Measurements from ENCODE around the gene PALM. TPM values are rescaled to one million over a fixed set of nuclear protein-coding genes. Genes with fewer than 3 reads are reported as not detected.

PALM gene
- total RNA-seq, 2 donors from 2014 or later, result 32.9 to 40.8 TPM

- no peaks in the 10 kb centered on the region for H3K27me3 Mint-ChIP-seq (ENCODE audit: insufficient read depth)
- no peaks in the 10 kb centered on the region for H3K4me1 Mint-ChIP-seq
- H3K27ac Mint-ChIP-seq, result no peak overlapping the region
- no peaks in the 10 kb centered on the region for H3K4me1 ChIP-seq (ENCODE audit: control insufficient read depth, insufficient read depth, low read length)
- 92 to 96% methylated on average over 23 to 50 of the region's 50 CpGs for WGBS, 2 experiments (ENCODE audit: insufficient coverage in 1 of 2, insufficient read length in 1 of 2)
- no peak overlapping the region for H3K4me3 Mint-ChIP-seq
- H3K4me3 ChIP-seq (ENCODE audit: low read length), result no peak overlapping the region
- no peak for TF ChIP-seq CTCF (conservative IDR thresholded peaks at IDR 0.05)
- H3K36me3 Mint-ChIP-seq (ENCODE audit: low read depth), result no peaks in the 10 kb centered on the region
- peaks cover 27% of the 10 kb centered on the region for H3K9me3 Mint-ChIP-seq
- no peak overlapping the region for H3K27ac ChIP-seq (ENCODE audit: low read depth, low read length)
- H3K9me3 ChIP-seq (ENCODE audit: control insufficient read depth, low read length), result no peaks in the 10 kb centered on the region
- no peaks in the 10 kb centered on the region for H3K27me3 ChIP-seq (ENCODE audit: control insufficient read depth, insufficient read depth, low read length, poor library complexity, severe bottlenecking)
- no peaks in the 10 kb centered on the region for H3K36me3 ChIP-seq (ENCODE audit: control insufficient read depth, insufficient read depth, low read length)
- no peak for DNase-seq
- H3K9ac ChIP-seq (ENCODE audit: extremely low read depth, low read length, poor library complexity, severe bottlenecking), result no peak overlapping the region
Measured at GRCh38 chr19:757811-758668, 49.3 kb downstream of the PALM start.

- DNase-seq, result no peak
- Mint-ChIP-seq H3K4me1 (no peaks in the 10 kb centered on the region), H3K27me3 (ENCODE audit: insufficient read depth) (no peaks in the 10 kb centered on the region), H3K4me3 (no peak overlapping the region), H3K9me3 (peaks cover 16% of the 10 kb centered on the region), H3K36me3 (ENCODE audit: low read depth) (no peaks in the 10 kb centered on the region), H3K27ac (no peak overlapping the region)
- no peak for TF ChIP-seq CTCF (conservative IDR thresholded peaks at IDR 0.05)
- 94 to 97% methylated on average over 7 to 10 of the region's 10 CpGs for WGBS, 2 experiments (ENCODE audit: insufficient coverage in 1 of 2, insufficient read length in 1 of 2)
- H3K4me1 ChIP-seq (ENCODE audit: control insufficient read depth, insufficient read depth, low read length), result no peaks in the 10 kb centered on the region
- no peaks in the 10 kb centered on the region for H3K36me3 ChIP-seq (ENCODE audit: control insufficient read depth, insufficient read depth, low read length)
- H3K9me3 ChIP-seq (ENCODE audit: control insufficient read depth, low read length), result no peaks in the 10 kb centered on the region
- no peak overlapping the region for H3K4me3 ChIP-seq (ENCODE audit: low read length)
- H3K9ac ChIP-seq (ENCODE audit: extremely low read depth, low read length, poor library complexity, severe bottlenecking), result no peak overlapping the region
- H3K27me3 ChIP-seq (ENCODE audit: control insufficient read depth, insufficient read depth, low read length, poor library complexity, severe bottlenecking), result no peaks in the 10 kb centered on the region
- H3K27ac ChIP-seq (ENCODE audit: low read depth, low read length), result no peak overlapping the region
Measured at GRCh38 chr19:763181-763580, 54.4 kb downstream of the PALM start.

- no peaks in the 10 kb centered on the region for H3K4me1 ChIP-seq (ENCODE audit: control insufficient read depth, insufficient read depth, low read length)
- 81 to 94% methylated on average over 5 to 6 of the region's 6 CpGs for WGBS, 2 experiments (ENCODE audit: insufficient coverage in 1 of 2, insufficient read length in 1 of 2)
Measured at GRCh38 chr19:763869-764268, 55.1 kb downstream of the PALM start.

More at GRCh38 chr19:763869-764268, 55.1 kb downstream of the PALM start:
- H3K9ac ChIP-seq (ENCODE audit: extremely low read depth, low read length, poor library complexity, severe bottlenecking), result no peak overlapping the region
- no peak for TF ChIP-seq CTCF (conservative IDR thresholded peaks at IDR 0.05)
- no peaks in the 10 kb centered on the region for H3K27me3 ChIP-seq (ENCODE audit: control insufficient read depth, insufficient read depth, low read length, poor library complexity, severe bottlenecking)
- H3K27ac Mint-ChIP-seq, result no peak overlapping the region
- no peaks in the 10 kb centered on the region for H3K27me3 Mint-ChIP-seq (ENCODE audit: insufficient read depth)
- no peak overlapping the region for H3K27ac ChIP-seq (ENCODE audit: low read depth, low read length)
- DNase-seq, result no peak
- H3K4me3 ChIP-seq (ENCODE audit: low read length), result no peak overlapping the region
- H3K9me3 Mint-ChIP-seq, result peaks cover 10% of the 10 kb centered on the region
- H3K4me1 Mint-ChIP-seq, result no peaks in the 10 kb centered on the region
- no peaks in the 10 kb centered on the region for H3K36me3 Mint-ChIP-seq (ENCODE audit: low read depth)
- H3K9me3 ChIP-seq (ENCODE audit: control insufficient read depth, low read length), result no peaks in the 10 kb centered on the region
- no peak overlapping the region for H3K4me3 Mint-ChIP-seq
- H3K36me3 ChIP-seq (ENCODE audit: control insufficient read depth, insufficient read depth, low read length), result no peaks in the 10 kb centered on the region

All from endodermal cell (in vitro differentiated cells).